T-cell (primary cell): Measurements from ENCODE around the gene ACSL1. TPM values are rescaled to one million over a fixed set of nuclear protein-coding genes. Genes with fewer than 3 reads are reported as not detected.

Experiments
- ATAC-seq, 4 experiments: fragments of 200-7000 bp in 3 of 4; fragments of 150-1000 bp in 1 of 4; cut with Tn5 transposase; replicated peaks in 1 of 4; 1 replicate in 3 of 4; 2 replicates in 1 of 4; pipeline ENCODE4 v1.10.0; 2021; ENCODE audit warnings: moderate library complexity in 3 of 4, mild to moderate bottlenecking in 2 of 4, moderate number of reproducible peaks in 1 of 4
- CTCF ChIA-PET, 2 donors: fragments of 300-600 bp; sonication (Branson Sonifier 250); formaldehyde crosslinking; loops; one replicate each; lab custom pipeline; 2022; ENCODE audit warnings: antibody characterized with exemption in 2 of 2; lab: Charles Lee
- POLR2A ChIA-PET, 2 donors: fragments of 300-600 bp; sonication (Branson Sonifier 250); formaldehyde crosslinking; loops; one replicate each; lab custom pipeline; 2022; ENCODE audit warnings: antibody characterized with exemption in 2 of 2; lab: Charles Lee
- DNase-seq, 35 experiments: peaks; one replicate each; pipeline versions ENCODE4 v3.0.0 to v3.0.0-alpha.2; 2013 to 2023
- H3K27ac ChIP-seq: one replicate; pipeline ENCODE4 v1.5.1; 2013; ENCODE audit warnings: low read length
- H3K27me3 ChIP-seq, 2 experiments: replicated peaks in 1 of 2; 1 replicate in 1 of 2; 2 replicates in 1 of 2; pipeline versions ENCODE4 v1.6.1 to v1.7.0; 2013; ENCODE audit warnings: low read length in 1 of 2, mixed read lengths in 1 of 2; ENCODE audit not compliant: control insufficient read depth in 2 of 2, insufficient read depth in 2 of 2; ENCODE audit errors: extremely low read depth in 1 of 2
- H3K36me3 ChIP-seq, 2 donors: 1 replicate in 1 of 2; 2 replicates in 1 of 2; pipeline versions ENCODE4 v1.6.1 to v1.7.0; 2013; ENCODE audit warnings: low read length in 1 of 2; ENCODE audit not compliant: control insufficient read depth in 2 of 2, insufficient read depth in 1 of 2; ENCODE audit errors: extremely low read depth in 1 of 2
- H3K4me1 ChIP-seq, 2 experiments: 1 replicate in 1 of 2; 2 replicates in 1 of 2; pipeline versions ENCODE4 v1.6.1 to v1.7.0; 2013; ENCODE audit warnings: low read length in 2 of 2, mixed read lengths in 1 of 2; ENCODE audit not compliant: insufficient read depth in 2 of 2, control insufficient read depth in 1 of 2; ENCODE audit errors: extremely low read depth in 1 of 2
- H3K4me3 ChIP-seq, 2 donors: 1 replicate in 1 of 2; 2 replicates in 1 of 2; pipeline versions ENCODE4 v1.5.1 to v1.7.0; 2013; ENCODE audit warnings: mild to moderate bottlenecking in 2 of 2, low read length in 1 of 2, moderate library complexity in 1 of 2; ENCODE audit not compliant: control insufficient read depth in 1 of 2; ENCODE audit errors: extremely low read depth in 1 of 2
- H3K9me3 ChIP-seq: 2 replicates; pipeline ENCODE4 v1.7.0; 2013
- H3K27ac Mint-ChIP-seq, 2 donors: one replicate each; pipeline ENCODE4 v1.8.0; 2020 to 2021; ENCODE audit warnings: mild to moderate bottlenecking in 2 of 2, mixed read lengths in 2 of 2
- H3K27me3 Mint-ChIP-seq, 2 donors: one replicate each; pipeline ENCODE4 v1.8.0; 2021 to 2022; ENCODE audit warnings: mixed read lengths in 2 of 2
- H3K36me3 Mint-ChIP-seq: one replicate; pipeline ENCODE4 v1.8.0; 2021; ENCODE audit warnings: mixed read lengths
- H3K4me1 Mint-ChIP-seq, 3 donors: one replicate each; pipeline ENCODE4 v1.8.0; 2020 to 2022; ENCODE audit warnings: mixed read lengths in 3 of 3, mild to moderate bottlenecking in 1 of 3
- H3K4me3 Mint-ChIP-seq, 3 donors: one replicate each; pipeline ENCODE4 v1.8.0; 2020 to 2022; ENCODE audit warnings: mild to moderate bottlenecking in 3 of 3, mixed read lengths in 3 of 3, moderate library complexity in 3 of 3
- H3K9me3 Mint-ChIP-seq, 3 donors: one replicate each; pipeline ENCODE4 v1.8.0; 2020 to 2022; ENCODE audit warnings: mixed read lengths in 3 of 3
- WGBS: methylation state at CpG from one replicate; pipeline ENCODE4 v1.1.5; 2013; ENCODE audit warnings: missing lambda C conversion rate; ENCODE audit not compliant: insufficient coverage; 5-methylcytosine and 5-hydroxymethylcytosine counted together
- total RNA-seq, 35 experiments: library from RNA in 6 of 35; stranded (reverse) in 6 of 35; fragments of 120-200 nt in 1 of 35; gene quantifications; one replicate each; pipeline versions ENCODE4 v1.2.1 to v1.2.4 and lab custom pipeline; 2013 to 2026

ACSL1 gene
- total RNA-seq, 5 donors from 2014 or later (not counting 1 experiment from before 2014, with no cell fraction given), result 8.6 to 13.7 (median 11.3) TPM

- H3K4me3 ChIP-seq, result no peak overlapping the region
- 67% methylated on average over 1 of the region's 15 CpGs for WGBS
- no peak overlapping the region for H3K27ac ChIP-seq
- Mint-ChIP-seq H3K4me1 (peaks cover 0 to 3% (median 0%) of the 10 kb centered on the region in 3 donors), H3K36me3 (no peaks in the 10 kb centered on the region), H3K27me3 (peaks cover 0 to 4% of the 10 kb centered on the region in 2 donors), H3K4me3 (no peak overlapping the region), H3K9me3 (no peaks in the 10 kb centered on the region), H3K27ac (no peak overlapping the region)
- ChIA-PET CTCF (no interaction called here), POLR2A (no interaction called here)
- H3K36me3 ChIP-seq, result no peaks in the 10 kb centered on the region
- peaks cover 0 to 3% of the 10 kb centered on the region in 2 experiments for H3K4me1 ChIP-seq
- ATAC-seq (no peak), DNase-seq (no peak)
- H3K9me3 ChIP-seq, result no peaks in the 10 kb centered on the region
- H3K27me3 ChIP-seq, result peaks cover 0 to 8% of the 10 kb centered on the region in 2 experiments
Measured at GRCh38 chr4:184860018-184860779, 34.4 kb upstream of the ACSL1 start.

- Histone ChIP-seq H3K9me3 (no peaks in the 10 kb centered on the region), H3K4me1 (peaks cover 5 to 7% of the 10 kb centered on the region in 2 experiments), H3K27ac (no peak overlapping the region), H3K4me3 (no peak overlapping the region), H3K36me3 (no peaks in the 10 kb centered on the region), H3K27me3 (peaks cover 0 to 8% of the 10 kb centered on the region in 2 experiments)
- ATAC-seq, result no peak
- Mint-ChIP-seq H3K27me3 (peaks cover 4% of the 10 kb centered on the region in 2 donors), H3K4me1 (peaks cover 7 to 11% (median 8%) of the 10 kb centered on the region in 3 donors), H3K27ac (no peak overlapping the region), H3K9me3 (no peaks in the 10 kb centered on the region), H3K36me3 (no peaks in the 10 kb centered on the region), H3K4me3 (no peak overlapping the region)
- DNase-seq, result no peak
- WGBS, result 83% methylated on average over 9 of the region's 11 CpGs
- ChIA-PET CTCF (no interaction called here), POLR2A (no interaction called here)
Measured at GRCh38 chr4:184857441-184858121, 31.8 kb upstream of the ACSL1 start.

GRCh38 chr4:184856277-184856609 is 30.5 kb upstream of the ACSL1 start:
- peaks cover 0 to 8% of the 10 kb centered on the region in 2 experiments for H3K27me3 ChIP-seq
- POLR2A ChIA-PET, result interaction anchor here (0.6 to 0.7 kb wide), 2 partner anchors 84 to 836 kb away, joined by 5 read pairs; no protein-coding TSS in a partner anchor
- peaks cover 4% of the 10 kb centered on the region in 2 donors for H3K27me3 Mint-ChIP-seq

GRCh38 chr4:184854673-184855072 is 28.9 kb upstream of the ACSL1 start:
- H3K9me3 ChIP-seq, result no peaks in the 10 kb centered on the region
- Mint-ChIP-seq H3K27me3 (peaks cover 3 to 4% of the 10 kb centered on the region in 2 donors), H3K9me3 (no peaks in the 10 kb centered on the region), H3K27ac (no peak overlapping the region), H3K4me1 (peaks cover 7 to 11% (median 8%) of the 10 kb centered on the region in 3 donors), H3K36me3 (no peaks in the 10 kb centered on the region), H3K4me3 (no peak overlapping the region)
- ChIA-PET POLR2A (no interaction called here), CTCF (interaction anchor here in 1 of 2 donors (0.6 kb wide), 1 partner anchor 697 kb away, joined by 3 read pairs; no protein-coding TSS in a partner anchor)
- H3K27ac ChIP-seq, result no peak overlapping the region
- no peak overlapping the region for H3K4me3 ChIP-seq
- H3K36me3 ChIP-seq, result no peaks in the 10 kb centered on the region
- DNase-seq (peak in 9 of 35 experiments; percentile 2 to 34 (median 5)), ATAC-seq (no peak)
- 23% methylated on average over 4 of the region's 6 CpGs for WGBS
- H3K27me3 ChIP-seq, result peaks cover 0 to 5% of the 10 kb centered on the region in 2 experiments
- H3K4me1 ChIP-seq, result peaks cover 5 to 18% of the 10 kb centered on the region in 2 experiments

More at GRCh38 chr4:184856277-184856609, 30.5 kb upstream of the ACSL1 start:
- CTCF ChIA-PET, result no interaction called here
- ATAC-seq (no peak), DNase-seq (no peak)
- Histone ChIP-seq H3K36me3 (no peaks in the 10 kb centered on the region), H3K27ac (no peak overlapping the region), H3K4me3 (no peak overlapping the region), H3K9me3 (no peaks in the 10 kb centered on the region), H3K4me1 (peaks cover 5 to 15% of the 10 kb centered on the region in 2 experiments)
- H3K9me3 Mint-ChIP-seq, result no peaks in the 10 kb centered on the region
- WGBS, result no CpG with 5 or more reads among the region's 1 CpG
- H3K4me1 Mint-ChIP-seq, result peaks cover 7 to 11% (median 8%) of the 10 kb centered on the region in 3 donors
- H3K27ac Mint-ChIP-seq, result no peak overlapping the region
- no peak overlapping the region for H3K4me3 Mint-ChIP-seq
- H3K36me3 Mint-ChIP-seq, result no peaks in the 10 kb centered on the region

- H3K36me3 ChIP-seq, result no peaks in the 10 kb centered on the region
- H3K36me3 Mint-ChIP-seq, result no peaks in the 10 kb centered on the region
- ChIA-PET POLR2A (interaction anchor here in 1 of 2 donors (0.7 kb wide), 1 partner anchor 95 kb away, joined by 4 read pairs; no protein-coding TSS in a partner anchor), CTCF (interaction anchor here in 1 of 2 donors (0.6 kb wide), 1 partner anchor 1186 kb away, joined by 3 read pairs; no protein-coding TSS in a partner anchor)
- no peak overlapping the region for H3K27ac Mint-ChIP-seq
- DNase-seq (no peak), ATAC-seq (no peak)
- peaks cover 3 to 4% of the 10 kb centered on the region in 2 donors for H3K27me3 Mint-ChIP-seq
- H3K4me1 ChIP-seq, result peaks cover 5 to 18% of the 10 kb centered on the region in 2 experiments
- H3K4me1 Mint-ChIP-seq, result peaks cover 7 to 11% (median 8%) of the 10 kb centered on the region in 3 donors
- no peak overlapping the region for H3K4me3 Mint-ChIP-seq
- H3K9me3 Mint-ChIP-seq, result no peaks in the 10 kb centered on the region
- peaks cover 0 to 6% of the 10 kb centered on the region in 2 experiments for H3K27me3 ChIP-seq
- no peaks in the 10 kb centered on the region for H3K9me3 ChIP-seq
- H3K4me3 ChIP-seq, result no peak overlapping the region
- 92% methylated on average over 6 of the region's 9 CpGs for WGBS
- H3K27ac ChIP-seq, result no peak overlapping the region
Measured at GRCh38 chr4:184853436-184853835, 27.7 kb upstream of the ACSL1 start.

DNA sequence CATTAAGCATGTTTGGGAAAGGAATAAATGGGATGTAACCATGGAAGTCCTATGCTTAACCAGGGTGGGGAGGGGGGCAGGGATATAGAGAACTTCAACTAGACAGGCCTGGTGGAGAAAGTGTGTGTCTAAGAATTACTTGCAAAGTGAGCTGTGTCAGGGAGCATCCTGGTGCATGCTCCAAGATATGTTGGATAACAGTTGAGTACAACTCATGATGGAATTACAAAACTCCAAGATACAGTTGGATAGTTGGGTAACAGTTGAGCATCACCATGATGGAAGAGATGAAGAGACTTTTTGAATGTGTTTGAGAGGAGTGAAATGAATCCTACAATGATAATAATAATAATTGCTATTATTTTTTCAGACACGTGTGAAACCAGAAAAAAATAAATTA is 26.1 kb upstream of the ACSL1 start:
- peaks cover 7 to 11% (median 8%) of the 10 kb centered on the region in 3 donors for H3K4me1 Mint-ChIP-seq
- Histone ChIP-seq H3K4me3 (no peak overlapping the region), H3K9me3 (no peaks in the 10 kb centered on the region), H3K4me1 (peaks cover 5 to 18% of the 10 kb centered on the region in 2 experiments), H3K27ac (no peak overlapping the region), H3K27me3 (peaks cover 0 to 8% of the 10 kb centered on the region in 2 experiments), H3K36me3 (no peaks in the 10 kb centered on the region)
- ATAC-seq (no peak), DNase-seq (no peak)
- no peaks in the 10 kb centered on the region for H3K36me3 Mint-ChIP-seq
- WGBS, result no CpG with 5 or more reads among the region's 1 CpG
- POLR2A ChIA-PET, result no interaction called here
- no peaks in the 10 kb centered on the region for H3K9me3 Mint-ChIP-seq
- no peak overlapping the region for H3K4me3 Mint-ChIP-seq
- peaks cover 0 to 4% of the 10 kb centered on the region in 2 donors for H3K27me3 Mint-ChIP-seq
- CTCF ChIA-PET, result no interaction called here
- no peak overlapping the region for H3K27ac Mint-ChIP-seq
